Spleen (tissue), 7 donors: ENCODE data around the gene C17orf78.

Experiments used
- CTCF ChIP-seq, 11 experiments: fragments of 200-600 bp in 7 of 11; fragments of 450-650 bp in 4 of 11; sonication (generic) in 4 of 11; IDR thresholded peaks in 8 of 11; conservative IDR thresholded peaks in 3 of 11; 1 replicate in 7 of 11; 2 replicates in 4 of 11; pipeline versions ENCODE4 v1.4.0 to v1.8.0; 2016 to 2021; ENCODE audit warnings: antibody characterized with exemption in 11 of 11, inconsistent platforms in 4 of 11, mild to moderate bottlenecking in 1 of 11
- POLR2A ChIP-seq, 3 donors: fragments of 450-650 bp; IDR thresholded peaks; one replicate each; pipeline ENCODE4 v1.5.1; 2017; ENCODE audit warnings: antibody characterized with exemption in 3 of 3, mild to moderate bottlenecking in 1 of 3
- POLR2AphosphoS5 ChIP-seq, 3 donors: sonication (generic); formaldehyde crosslinking; IDR thresholded peaks; one replicate each; pipeline ENCODE4 v1.5.1; 2017; ENCODE audit warnings: antibody characterized with exemption in 3 of 3
- donor health status: DM: no; HTN: no; CAD: no; lungs with moderate emphysema.
- donor health status: DM: no; HTN: no; CAD: no.
- donor health status: DM: no; HTN: no; CAD: no.

- no peak for TF ChIP-seq CTCF (IDR thresholded peaks at IDR 0.05 in 8 of 11, conservative IDR thresholded peaks at IDR 0.05 in 3 of 11)
- TF ChIP-seq POLR2A (IDR thresholded peaks at IDR 0.05), result no peak
- no peak for TF ChIP-seq POLR2AphosphoS5 (IDR thresholded peaks at IDR 0.05)
Measured at GRCh38 chr17:37410357-37410756, 34.6 kb downstream of the C17orf78 start.
